ENCODE measurements around the gene SPOCK2. TPM values are rescaled to one million over a fixed set of nuclear protein-coding genes. Genes with fewer than 3 reads are reported as not detected.

The SPOCK2 gene
- polyA plus RNA-seq, 1 donor (not counting 4 experiments of a cell fraction or from before 2014, with no cell fraction given): 0.14 TPM

GRCh38 chr10:72011468-72011867 is 76.9 kb downstream of the SPOCK2 start:
- FAIRE-seq (no peak), DNase-seq (ENCODE audit: low read depth, low spot score) (no peak)
- Histone ChIP-seq H3K4me1 (ENCODE audit: control insufficient read depth, extremely low read depth, insufficient read depth, low read length) (peaks cover 27% of the 10 kb centered on the region), H3K9ac (ENCODE audit: control insufficient read depth, extremely low read depth, insufficient read depth, low read length) (no peak overlapping the region), H3K36me3 (ENCODE audit: control insufficient read depth in 2 of 2, extremely low read depth in 1 of 2, insufficient read depth in 2 of 2, low read length in 2 of 2) (peaks cover 9 to 28% of the 10 kb centered on the region in 2 experiments), H4K20me1 (ENCODE audit: control insufficient read depth, extremely low read depth, insufficient read depth, low read length) (no peaks in the 10 kb centered on the region), H3K27me3 (ENCODE audit: control insufficient read depth, extremely low read depth, insufficient read depth, low read length) (no peaks in the 10 kb centered on the region), H3K4me2 (ENCODE audit: control insufficient read depth, extremely low read depth, insufficient read depth, low read depth, low read length) (no peak overlapping the region), H3K9me3 (ENCODE audit: control insufficient read depth, low read depth, low read length) (no peaks in the 10 kb centered on the region), H3K4me3 (ENCODE audit: control insufficient read depth in 2 of 3, extremely low read depth in 1 of 3, insufficient read depth in 2 of 3, low read depth in 1 of 3, low read length in 3 of 3) (no peak overlapping the region), H3K79me2 (ENCODE audit: control insufficient read depth, insufficient read depth, low read length) (no peaks in the 10 kb centered on the region), H3K9me1 (ENCODE audit: control insufficient read depth, extremely low read depth, insufficient read depth, low read length) (no peaks in the 10 kb centered on the region), H2AFZ (ENCODE audit: control insufficient read depth, low read length) (no peak overlapping the region), H3K27ac (ENCODE audit: control insufficient read depth, insufficient read depth, low read length) (no peak overlapping the region)
- dilution Hi-C loops (cut with MboI; ENCODE audit: extremely low pct_ligation_motif_present, low sequenced_read_pairs): no loop called here
- TF ChIP-seq EZH2 (IDR thresholded peaks at IDR 0.05; ENCODE audit: low read length): no peak
- no peak for TF ChIP-seq CTCF (optimal IDR thresholded peaks at IDR 0.05 in 1 of 3, IDR thresholded peaks at IDR 0.05 in 1 of 3, conservative IDR thresholded peaks at IDR 0.05 in 1 of 3; ENCODE audit: extremely low read depth in 1 of 3, insufficient read depth in 2 of 3, low read length in 3 of 3)

GRCh38 chr10:72011016-72011415 is 77.3 kb downstream of the SPOCK2 start:
- no peaks in the 10 kb centered on the region for H3K9me1 ChIP-seq (ENCODE audit: control insufficient read depth, extremely low read depth, insufficient read depth, low read length)
- dilution Hi-C loops (cut with MboI; ENCODE audit: extremely low pct_ligation_motif_present, low sequenced_read_pairs): no loop called here
- TF ChIP-seq CTCF (optimal IDR thresholded peaks at IDR 0.05 in 1 of 3, IDR thresholded peaks at IDR 0.05 in 1 of 3, conservative IDR thresholded peaks at IDR 0.05 in 1 of 3; ENCODE audit: extremely low read depth in 1 of 3, insufficient read depth in 2 of 3, low read length in 3 of 3) (no peak), EZH2 (IDR thresholded peaks at IDR 0.05; ENCODE audit: low read length) (no peak)
- H3K4me3 ChIP-seq (ENCODE audit: control insufficient read depth in 2 of 3, extremely low read depth in 1 of 3, insufficient read depth in 2 of 3, low read depth in 1 of 3, low read length in 3 of 3): no peak overlapping the region
- no peaks in the 10 kb centered on the region for H3K79me2 ChIP-seq (ENCODE audit: control insufficient read depth, insufficient read depth, low read length)
- no peak overlapping the region for H3K27ac ChIP-seq (ENCODE audit: control insufficient read depth, insufficient read depth, low read length)
- no peaks in the 10 kb centered on the region for H4K20me1 ChIP-seq (ENCODE audit: control insufficient read depth, extremely low read depth, insufficient read depth, low read length)
- H2AFZ ChIP-seq (ENCODE audit: control insufficient read depth, low read length): no peak overlapping the region
- H3K9ac ChIP-seq (ENCODE audit: control insufficient read depth, extremely low read depth, insufficient read depth, low read length): no peak overlapping the region
- H3K36me3 ChIP-seq (ENCODE audit: control insufficient read depth in 2 of 2, extremely low read depth in 1 of 2, insufficient read depth in 2 of 2, low read length in 2 of 2): peaks cover 9 to 33% of the 10 kb centered on the region in 2 experiments
- no peaks in the 10 kb centered on the region for H3K9me3 ChIP-seq (ENCODE audit: control insufficient read depth, low read depth, low read length)
- DNase-seq (ENCODE audit: low read depth, low spot score) (no peak), FAIRE-seq (no peak)
- H3K4me2 ChIP-seq (ENCODE audit: control insufficient read depth, extremely low read depth, insufficient read depth, low read depth, low read length): no peak overlapping the region
- H3K27me3 ChIP-seq (ENCODE audit: control insufficient read depth, extremely low read depth, insufficient read depth, low read length): no peaks in the 10 kb centered on the region
- peaks cover 27% of the 10 kb centered on the region for H3K4me1 ChIP-seq (ENCODE audit: control insufficient read depth, extremely low read depth, insufficient read depth, low read length)
